HS-5 (cell line): ENCODE measurements around the gene HOGA1.
"Not testable (repeated sequence)": the region's sequence is repeated elsewhere in the genome, so short reads cannot be mapped to it uniquely, and the experiment has no call there.

Experiments
- DNase-seq: peaks from one replicate; pipeline ENCODE4 v3.0.0-alpha.2; 2012; ENCODE audit warnings: low read depth

HOGA1 gene

DNA sequence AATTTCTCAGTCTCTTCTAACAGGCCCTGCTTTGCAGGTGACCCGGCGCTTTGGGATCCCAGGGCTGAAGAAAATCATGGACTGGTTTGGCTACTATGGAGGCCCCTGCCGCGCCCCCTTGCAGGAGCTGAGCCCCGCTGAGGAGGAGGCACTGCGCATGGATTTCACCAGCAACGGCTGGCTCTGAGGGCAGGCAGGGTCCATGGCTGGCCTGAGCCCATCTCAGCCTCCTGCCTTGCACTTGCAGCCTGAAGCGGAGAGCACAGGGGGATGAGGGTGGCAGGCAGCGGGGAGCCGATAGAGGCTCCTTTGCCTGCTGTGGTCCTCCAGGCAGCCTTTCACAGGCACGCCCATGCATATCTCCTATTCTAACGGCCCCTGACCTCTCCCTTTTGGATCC is 27.3 kb downstream of the HOGA1 start:
- no peak for DNase-seq

DNA sequence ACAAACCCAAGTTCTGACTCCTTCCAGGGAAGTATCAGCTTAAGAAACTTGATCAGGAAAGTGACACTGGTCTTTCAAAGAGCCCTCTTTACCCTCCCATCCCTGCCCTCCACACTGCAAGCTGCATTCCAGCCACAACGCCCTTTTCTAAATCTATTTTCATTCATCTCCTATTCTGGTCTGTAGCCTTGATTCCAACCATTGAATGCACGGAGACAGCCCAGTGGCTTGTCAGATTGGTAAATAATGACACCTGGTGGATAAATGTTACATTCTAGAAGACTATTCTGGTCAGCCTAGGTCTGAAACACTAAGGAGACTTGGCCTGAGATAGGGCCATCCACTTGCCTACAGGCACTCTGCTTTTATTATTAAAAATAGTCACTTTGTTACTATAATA is 28.2 kb downstream of the HOGA1 start:
- peak; percentile 15 for DNase-seq

DNA sequence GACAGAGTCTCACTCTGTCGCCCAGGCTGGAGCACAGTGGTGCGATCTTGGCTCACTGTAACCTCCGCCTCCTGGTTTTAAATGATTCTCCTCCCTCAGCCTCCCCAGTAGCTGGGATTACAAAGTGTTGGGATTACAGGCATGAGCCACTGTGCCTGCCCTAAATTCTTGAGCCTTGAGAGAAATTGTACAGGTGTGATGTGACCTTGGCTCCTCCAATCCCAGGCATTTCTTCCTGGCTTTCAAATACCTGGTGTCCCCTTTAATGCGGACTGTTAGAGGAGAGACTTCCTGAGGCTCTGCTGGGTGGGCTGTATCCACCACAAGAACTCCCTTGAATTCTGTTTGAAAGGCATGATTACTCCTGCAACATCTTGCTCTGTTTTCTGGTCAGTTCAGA is 34.1 kb downstream of the HOGA1 start:
- no peak for DNase-seq

DNA sequence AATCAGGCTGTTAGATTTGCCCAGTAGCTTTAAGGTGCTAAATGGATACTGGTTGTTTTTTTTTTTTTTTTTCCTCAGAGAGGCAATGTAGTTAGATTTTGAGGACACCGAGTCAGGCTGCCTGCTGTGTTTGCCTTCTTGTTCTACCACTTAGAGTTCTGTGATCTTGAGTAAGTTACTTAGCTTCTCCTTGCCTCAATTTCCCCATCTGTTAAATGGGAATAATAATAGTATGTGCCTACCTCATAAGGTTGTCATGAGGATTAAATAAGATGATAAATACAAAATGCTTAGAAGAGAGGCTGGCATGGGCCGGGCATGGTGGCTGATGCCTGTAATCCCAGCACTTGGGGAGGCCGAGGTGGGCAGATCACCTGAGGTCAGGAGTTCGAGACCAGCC is 34.5 kb downstream of the HOGA1 start:
- DNase-seq: no peak

DNA sequence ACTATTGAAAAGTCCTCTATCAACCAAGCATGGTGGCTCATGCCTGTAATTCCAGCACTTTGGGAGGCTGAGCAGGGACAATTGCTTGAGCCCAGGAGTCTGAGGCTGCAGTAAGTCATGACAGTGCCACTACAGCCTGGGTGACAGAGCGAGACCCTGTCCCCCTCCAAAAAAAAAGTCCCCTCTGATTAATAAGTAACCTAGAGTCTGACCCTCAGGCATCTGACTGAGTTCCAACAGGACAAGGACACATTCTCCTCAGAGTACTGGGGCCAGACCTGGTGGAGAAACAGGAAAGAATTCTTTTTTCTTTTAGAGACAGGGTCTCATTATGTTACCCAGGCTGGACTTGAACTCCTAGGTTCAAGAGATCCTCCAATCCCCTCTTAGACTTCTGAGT is 39.1 kb downstream of the HOGA1 start:
- DNase-seq: no peak

DNA sequence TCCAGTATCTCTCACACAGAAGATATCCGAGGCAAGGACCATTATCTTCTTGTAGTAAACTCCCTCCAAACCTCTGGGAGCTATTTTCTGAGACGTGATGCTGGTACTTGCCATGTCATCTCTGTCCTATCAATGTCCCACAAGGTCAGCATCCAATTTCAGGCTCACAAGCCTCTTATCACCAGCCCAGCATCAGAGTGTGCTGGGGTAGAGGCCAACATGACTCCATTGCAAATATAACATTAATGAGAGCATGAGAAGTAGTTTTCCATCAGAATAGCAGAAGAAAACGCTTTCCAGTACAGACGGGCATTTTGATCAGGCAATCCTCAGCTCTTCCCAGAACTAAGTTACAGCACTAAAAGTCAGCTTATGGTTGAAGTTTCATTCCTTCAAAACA is 43.5 kb downstream of the HOGA1 start:
- no peak for DNase-seq

DNA sequence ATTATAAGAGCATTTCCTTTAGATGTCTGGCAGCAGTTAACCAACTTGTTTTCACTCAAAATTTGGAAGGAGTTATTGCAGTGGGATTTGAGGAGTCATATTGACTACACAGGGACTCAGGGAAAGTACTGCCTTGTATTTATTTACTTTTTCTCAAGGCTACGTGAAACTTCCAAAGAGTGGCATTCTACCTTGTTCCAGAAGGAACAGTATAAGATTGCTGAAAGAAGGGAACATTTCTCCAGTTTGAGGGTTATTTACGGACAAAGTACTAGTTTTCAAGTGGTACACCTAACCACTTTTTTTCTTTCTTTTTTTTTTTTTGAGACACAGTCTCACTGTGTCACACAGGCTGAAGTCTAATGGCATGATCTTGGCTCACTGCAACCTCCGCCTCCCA is 44.0 kb downstream of the HOGA1 start:
- DNase-seq: no peak

DNA sequence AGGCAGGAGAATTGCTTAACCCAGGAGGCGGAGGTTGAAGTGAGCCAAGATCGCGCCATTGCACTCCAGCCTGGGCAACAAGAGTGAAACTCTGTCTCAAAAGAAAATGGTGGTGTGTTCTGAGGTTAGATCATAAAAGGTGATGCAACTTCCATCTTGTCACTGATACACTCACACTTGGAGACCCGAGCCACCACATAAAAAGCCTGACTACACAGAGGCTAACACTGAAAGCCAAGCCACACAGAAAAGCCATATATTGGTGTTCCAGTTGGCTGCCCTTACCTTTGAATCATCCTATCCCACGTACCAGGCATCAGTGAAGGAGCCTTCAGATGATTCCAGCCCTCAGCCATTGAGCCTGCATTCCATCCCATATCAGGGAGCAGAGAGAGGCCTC is 45.1 kb downstream of the HOGA1 start:
- DNase-seq: no peak

DNA sequence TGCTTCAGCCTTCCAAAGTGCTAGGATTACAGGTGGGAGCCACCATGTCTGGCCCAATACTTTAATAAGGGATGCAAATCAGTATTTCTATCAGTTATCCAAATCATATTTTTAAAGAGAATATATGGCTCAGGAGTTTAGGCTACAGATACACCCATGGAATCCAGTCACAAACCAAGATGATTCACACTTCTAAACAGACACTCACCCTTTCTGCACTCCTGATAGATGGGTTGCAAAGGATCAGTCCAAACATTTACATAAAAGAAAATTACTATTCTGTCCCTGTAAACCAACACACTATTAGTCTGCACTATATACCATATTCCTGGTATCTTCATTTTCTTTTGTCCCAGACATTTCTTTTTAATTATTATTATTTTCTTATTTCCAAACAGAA is 46.9 kb downstream of the HOGA1 start:
- no peak for DNase-seq

DNA sequence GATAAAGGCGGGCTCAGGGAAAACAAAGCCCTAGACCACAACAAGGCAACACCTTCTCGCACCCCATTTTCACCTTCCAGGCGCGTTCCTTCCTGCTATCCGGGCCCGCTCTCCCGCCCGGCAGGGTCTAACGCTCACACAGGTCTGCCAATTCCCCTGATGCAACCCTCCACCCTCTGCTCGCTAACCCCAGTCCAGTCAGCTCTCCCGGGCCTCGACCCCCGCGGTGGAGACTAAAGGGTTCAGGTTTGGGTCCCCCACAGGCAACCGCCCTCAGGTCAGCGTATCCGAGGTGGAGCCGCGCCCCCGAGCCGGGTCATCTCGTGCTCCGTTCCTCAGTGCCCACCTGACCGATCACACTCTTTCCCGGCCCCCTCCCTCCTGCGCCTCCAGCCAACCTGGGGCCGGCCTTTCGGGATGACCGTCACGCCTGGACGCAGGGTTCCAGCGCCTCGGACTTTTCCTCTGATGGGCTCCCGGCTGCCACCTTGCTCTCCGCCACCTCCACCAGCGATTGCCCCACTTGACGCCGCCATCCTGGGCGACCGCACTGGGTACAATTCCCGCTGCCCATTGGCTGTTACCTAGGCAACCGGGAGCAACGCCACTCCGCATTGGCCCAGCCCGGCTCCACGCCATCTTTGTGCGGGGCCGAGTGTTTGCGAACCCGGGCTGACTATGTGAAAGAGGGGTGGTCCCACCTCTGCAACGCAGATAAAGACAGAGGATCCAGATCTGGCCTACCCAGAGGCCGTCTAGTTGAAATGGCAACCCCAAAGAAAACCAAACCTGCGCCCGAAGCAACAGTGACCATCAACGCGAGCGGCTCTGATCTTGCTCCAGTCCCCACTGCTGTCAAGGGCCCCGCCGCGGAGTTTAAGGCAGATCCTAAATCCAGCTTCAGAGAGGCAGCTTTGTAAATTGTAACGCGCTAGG is 49.0 kb downstream of the HOGA1 start, which contains the start of gene MORN4:
Gene MORN4, minus strand, starts transcription at position 552 of the 936 bp plus-strand sequence. CDS start 13,847 bp downstream, outside the sequence.
- peak; percentile 62 for DNase-seq

DNA sequence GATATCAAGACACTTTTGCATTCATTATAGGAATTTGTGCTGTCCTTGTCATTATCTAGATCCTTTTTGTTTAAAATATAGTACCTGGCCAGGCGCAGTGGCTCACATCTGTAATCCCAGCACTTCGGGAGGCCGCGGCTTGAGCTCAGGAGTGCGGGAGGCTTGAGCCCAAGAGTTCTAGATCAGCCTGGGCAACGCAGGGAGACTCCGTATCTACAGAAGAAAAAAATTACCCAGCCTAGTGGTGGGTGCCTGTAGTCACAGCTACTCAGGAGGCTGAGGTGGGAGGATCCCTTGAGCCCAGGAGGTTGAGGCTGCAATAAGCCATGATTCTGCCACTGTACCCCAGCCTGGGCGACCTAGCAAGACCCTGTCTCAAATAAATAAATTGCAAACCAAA is 49.7 kb downstream of the HOGA1 start:
- no peak for DNase-seq

DNA sequence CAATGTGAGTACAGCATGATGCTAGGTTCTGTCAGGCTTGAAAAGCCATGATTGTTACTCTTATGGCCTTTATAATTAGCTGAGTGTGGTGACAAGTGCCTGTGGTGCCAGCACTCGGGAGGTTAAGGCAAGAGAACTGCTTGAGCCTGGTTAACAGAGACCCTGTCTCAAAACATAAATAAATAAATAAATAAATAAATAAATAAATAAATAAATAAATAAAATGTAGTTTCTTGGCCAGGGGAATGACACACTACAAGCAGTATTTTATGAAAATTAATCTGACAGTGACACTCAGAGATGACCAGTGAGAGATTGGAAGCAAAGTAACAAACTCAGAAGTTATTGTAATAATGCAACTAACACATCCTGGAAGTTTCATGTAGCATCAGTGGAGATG is 51.4 kb downstream of the HOGA1 start:
- DNase-seq: no peak

DNA sequence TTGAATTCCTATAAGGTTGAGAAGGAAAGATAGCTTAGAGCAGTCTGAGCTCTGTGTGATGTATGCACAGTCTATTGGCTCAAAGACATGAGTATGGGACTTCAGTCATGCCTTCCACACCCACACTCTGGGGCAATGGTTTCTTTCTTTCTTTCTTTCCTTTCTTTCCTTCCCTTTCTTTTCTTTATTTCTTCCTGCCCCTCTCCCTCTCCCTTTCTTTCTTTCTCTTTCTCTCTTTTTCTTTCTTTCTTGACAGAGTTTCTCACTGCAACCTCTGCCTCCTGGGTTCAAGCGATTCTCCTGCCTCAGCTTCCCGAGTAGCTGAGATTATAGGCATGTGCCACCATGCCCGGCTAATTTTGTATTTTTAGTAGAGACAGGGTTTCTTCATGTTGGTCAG is 54.9 kb downstream of the HOGA1 start:
- not testable (repeated sequence) for DNase-seq

DNA sequence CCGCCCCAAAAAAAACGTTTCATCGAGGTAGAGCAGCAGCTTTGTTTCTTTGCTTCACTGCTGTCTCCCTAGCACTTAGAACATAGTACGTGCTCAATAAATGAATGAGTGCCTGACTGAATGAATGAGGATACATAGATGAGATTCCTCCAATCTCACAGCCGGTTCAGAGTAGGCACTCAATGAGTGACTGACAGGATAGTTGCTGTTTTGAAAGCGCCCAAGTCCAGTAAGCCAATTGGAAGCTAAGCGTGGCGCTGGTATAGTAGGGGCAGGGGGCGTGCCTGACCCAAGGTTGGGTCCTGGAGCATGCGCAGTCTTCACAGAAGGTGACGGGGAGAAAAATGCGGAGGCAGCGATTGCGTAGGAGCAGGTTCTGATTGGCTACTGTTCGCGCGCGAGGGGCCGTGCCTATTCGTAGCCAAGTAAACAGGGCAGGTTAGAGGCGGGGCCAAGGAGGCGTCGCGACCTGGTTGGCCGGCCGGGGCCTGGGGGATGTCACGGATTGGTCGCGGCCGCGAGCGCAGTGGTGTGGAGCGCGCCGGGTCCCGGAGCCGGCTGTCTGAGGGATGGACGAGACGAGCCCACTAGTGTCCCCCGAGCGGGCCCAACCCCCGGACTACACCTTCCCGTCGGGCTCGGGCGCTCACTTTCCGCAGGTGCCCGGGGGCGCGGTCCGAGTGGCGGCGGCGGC is 56.1 kb downstream of the HOGA1 start, which contains the start of gene PI4K2A:
Gene PI4K2A, plus strand, starts transcription at position 498 of the 694 bp plus-strand sequence. Its CDS starts 72 bp downstream, at position 570.
- DNase-seq: peak; percentile 96

DNA sequence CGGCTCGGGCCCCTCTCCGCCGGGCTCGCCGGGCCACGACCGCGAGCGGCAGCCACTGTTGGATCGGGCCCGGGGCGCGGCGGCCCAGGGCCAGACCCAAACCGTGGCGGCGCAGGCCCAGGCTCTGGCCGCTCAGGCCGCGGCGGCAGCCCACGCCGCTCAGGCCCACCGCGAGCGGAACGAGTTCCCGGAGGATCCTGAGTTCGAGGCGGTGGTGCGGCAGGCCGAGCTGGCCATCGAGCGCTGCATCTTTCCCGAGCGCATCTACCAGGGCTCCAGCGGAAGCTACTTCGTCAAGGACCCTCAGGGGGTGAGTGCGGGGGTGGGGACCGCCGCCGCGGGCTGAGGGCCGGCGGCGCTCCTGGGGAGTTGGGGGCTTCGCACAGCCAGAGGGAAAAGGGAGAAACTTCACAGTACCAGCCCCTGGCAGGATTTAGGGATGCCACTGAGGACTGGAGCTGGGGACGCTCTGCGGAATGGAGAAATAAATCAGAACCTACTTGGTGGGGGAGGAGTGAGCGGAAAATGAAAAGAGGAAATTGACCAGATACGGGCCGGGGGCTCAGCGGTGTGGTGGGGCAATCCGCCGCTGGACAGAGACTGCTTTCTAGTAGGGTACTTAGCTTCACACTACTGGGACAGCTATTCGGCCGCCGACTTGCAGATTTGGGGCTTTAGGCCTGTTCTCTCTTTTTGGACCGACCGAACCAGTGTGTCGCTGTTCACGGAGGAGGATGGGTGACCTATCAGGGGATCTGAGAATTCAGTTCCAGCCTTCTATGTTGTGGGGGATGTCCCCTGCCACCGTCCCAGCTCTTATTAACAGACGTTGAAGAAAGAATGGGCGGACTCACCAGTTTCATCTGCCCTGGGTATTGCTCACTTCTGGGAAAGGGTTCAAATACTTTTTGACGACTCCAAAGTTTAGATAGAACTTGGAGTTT is 57.0 kb downstream of the HOGA1 start:
- DNase-seq: no peak

DNA sequence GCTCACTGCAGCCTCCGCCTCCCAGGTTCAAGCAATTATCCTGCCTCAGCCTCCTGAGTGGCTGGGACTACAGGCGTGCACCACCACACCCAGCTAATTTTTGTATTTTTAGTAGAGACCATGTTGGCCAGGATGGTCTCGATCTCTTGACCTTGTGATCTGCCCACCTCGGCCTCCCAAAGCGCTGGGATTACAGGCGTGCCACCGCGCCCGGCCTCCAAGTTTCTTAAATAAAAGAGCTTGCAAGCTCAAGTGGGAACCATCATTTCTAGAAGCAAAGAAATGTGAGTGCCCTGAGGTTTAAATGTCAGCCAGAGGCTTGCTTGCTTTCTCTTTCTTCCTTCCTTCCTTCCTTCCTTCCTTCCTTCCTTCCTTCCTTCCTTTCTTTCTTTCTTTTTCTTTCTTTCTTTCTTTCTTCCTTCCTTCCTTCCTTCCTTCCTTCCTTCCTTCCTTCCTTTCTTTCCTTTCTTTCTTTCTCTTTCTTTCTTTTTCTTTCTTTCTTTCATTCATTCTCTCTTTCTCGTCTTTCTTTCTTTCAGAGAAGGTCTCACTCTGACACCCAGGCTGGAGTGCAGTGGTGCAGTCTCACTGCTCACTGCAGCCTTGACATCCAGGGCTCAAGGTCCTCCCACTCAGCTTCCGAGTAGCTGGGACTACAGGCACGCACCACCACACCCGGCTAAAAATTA is 58.4 kb downstream of the HOGA1 start:
- DNase-seq: not testable (repeated sequence)

DNA sequence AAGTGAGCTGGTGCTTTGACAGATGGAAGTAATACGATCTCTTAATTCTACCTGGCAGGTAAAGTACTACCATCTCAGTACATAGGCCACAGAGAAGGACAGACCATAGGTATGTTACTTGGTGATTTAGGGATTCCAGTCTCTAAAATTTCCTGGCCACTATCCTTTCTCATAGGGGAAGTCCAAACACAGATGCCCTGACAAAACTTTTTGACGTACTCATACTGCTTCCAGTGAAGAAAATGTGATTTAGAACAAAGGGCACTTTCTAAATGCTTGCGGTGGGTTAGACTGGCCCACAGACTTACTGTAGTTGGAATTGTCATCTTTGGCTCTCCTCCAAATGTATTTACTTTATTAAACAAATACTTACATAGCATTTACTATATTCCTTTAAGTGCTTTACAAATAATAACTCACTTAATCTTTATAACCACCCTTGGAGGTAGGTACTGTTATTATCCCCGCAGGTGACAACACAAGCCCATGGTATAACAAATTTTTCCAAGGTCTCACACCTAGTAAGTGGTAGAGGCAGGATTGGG is 59.3 kb downstream of the HOGA1 start:
- DNase-seq: no peak

DNA sequence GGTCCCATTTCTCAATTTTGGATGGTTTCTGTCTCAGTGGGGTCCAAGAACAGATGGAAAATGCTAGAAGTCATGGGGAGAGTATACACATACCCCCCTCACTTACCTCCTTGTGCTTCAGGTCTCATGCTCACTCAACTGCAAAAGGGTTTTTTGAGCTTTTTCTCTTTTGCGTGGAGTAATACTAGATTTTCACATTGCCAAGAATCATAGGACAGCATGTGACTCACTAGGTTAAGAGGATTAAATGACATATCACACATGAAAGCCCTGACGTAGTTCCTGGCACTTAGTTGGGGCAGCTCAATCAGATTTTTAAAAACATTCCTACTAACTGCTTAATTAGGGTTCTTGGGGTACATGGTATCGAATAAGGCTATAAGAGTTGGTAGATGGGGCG is 60.7 kb downstream of the HOGA1 start:
- DNase-seq: no peak

DNA sequence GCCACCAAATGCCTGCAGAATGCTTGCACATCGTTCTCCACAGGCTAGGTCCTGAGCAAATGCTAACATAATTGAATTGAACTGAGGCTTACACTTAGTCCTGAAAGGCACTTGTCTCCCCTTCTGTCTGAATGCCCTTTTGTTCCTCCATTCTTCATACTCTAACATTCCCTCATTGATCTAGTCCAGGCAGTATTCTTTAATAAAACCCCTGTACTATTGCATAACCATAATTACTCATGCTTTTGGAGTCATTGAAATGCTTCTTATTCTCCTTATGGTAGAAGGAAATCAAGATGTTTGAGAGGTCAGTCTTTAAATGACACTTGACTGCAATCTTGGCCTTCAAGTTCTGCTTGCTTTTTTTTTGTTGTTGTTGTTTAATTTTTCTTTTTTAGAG is 63.4 kb downstream of the HOGA1 start:
- DNase-seq: peak; percentile 66

DNA sequence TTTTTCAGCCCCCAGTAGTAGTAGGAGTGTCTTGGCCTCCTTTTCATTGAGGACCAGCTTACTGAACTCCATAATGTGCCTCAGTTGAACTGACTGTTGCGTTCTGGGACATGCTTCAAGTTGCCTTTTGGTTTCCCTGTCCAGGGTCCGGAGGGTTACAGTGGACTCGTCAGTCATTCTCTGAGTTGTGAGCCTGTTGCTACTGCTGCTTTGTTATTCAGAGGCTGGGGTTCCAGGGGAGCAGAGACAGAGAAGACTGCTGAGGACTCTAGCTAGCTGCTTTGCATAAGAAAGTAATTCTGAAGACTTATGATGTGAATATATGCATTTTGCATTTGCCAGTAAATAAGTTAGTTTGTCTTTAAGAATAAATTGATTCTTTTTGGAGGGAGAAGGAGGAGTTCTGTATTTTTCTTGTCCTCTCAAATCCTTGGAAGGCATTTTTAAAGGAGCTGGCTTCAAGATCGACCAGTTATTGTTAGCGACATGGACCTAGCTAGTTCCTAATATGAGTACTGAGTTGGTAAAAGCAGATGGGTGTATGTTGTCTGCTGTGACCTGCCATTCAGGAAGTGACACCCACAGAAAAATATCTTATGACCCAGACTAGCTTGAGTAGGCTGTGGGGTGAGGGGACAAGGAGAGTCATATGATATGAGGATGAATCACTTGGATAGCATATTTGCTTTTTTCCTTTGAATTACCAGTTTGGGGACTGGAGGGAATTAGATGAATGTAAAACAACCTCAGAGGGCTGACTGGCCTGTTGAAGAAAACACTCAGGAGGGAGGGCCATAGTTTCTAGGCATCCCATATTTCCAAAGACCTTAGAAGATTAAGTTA is 64.6 kb downstream of the HOGA1 start:
- DNase-seq: peak; percentile 92
